GM21717 (cell line): ENCODE results near the gene STRA8.
A peak's percentile ranks its signal among the peaks of the same experiment; 100 is the strongest.

Source experiments
- ATAC-seq: cut with Tn5 transposase; IDR thresholded peaks from one replicate; pipeline ENCODE4 v1.9.1; 2021; ENCODE audit warnings: mild to moderate bottlenecking, moderate library complexity; ENCODE audit not compliant: unreplicated experiment

The STRA8 gene

DNA sequence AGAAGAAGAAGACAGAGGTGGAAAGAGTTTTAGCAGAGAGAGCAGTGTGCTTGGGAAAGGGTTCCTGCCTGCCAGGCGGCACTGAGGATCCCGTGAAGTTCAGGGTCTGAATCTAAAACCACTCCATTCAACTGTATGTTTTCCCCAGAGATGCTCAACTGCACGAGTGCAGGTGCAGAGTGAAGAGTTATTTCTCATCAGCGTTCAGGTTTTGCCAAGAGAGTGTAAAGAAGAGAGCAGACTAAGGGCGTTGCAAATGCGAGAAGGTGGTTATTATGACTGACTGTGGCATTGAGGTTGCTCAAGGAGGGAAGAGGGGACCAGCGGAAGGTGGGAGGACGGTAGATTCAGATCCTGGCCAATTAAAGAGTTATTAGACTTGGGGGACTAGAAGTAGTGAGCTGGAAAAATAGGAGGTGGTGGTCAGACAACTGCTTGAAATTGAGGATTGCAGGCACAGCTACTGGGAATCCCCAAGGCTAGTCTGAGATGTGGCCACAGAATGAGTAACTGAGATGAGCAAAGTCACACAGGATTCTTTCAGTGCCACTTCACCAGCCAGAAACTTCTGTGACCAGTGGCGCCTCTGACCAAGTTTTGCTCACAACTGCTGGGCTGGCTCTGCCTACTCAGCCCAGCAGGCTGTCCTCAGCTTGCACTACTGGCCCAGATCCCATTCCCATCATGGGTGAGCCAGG, 29.1 kb downstream of the STRA8 start:
- ATAC-seq, result no peak

DNA sequence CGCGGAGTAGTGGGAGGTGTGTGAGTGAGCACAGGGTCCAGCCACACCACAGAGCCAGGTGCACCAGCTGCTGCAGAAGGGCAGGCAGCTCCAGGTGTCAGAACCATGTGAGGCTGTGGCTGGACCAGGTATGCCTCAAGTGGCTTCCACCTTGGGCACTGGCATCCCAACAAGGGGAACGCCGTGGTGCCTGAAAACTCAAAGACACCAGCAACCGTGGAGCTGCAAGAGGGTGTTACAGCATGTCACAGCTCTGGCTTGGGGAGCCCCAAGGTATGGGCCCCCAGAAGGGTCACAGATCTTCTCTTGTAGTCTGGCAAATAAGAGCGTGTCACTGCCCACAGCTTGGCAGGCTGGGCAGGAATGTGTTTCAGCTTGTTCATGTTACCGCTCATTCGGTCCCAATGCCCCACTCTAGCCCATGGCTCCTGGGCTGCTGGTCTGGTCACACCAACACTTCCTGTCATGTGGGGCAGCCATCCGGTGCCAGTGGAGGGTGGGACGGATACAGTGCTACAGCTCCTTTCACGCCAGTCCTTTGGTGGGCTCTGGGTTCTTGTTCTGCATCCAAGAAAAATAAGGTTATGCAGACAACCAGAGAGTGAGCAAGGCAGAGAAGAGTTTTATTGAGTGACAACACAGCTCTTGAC, 29.8 kb downstream of the STRA8 start:
- ATAC-seq, result no peak

DNA sequence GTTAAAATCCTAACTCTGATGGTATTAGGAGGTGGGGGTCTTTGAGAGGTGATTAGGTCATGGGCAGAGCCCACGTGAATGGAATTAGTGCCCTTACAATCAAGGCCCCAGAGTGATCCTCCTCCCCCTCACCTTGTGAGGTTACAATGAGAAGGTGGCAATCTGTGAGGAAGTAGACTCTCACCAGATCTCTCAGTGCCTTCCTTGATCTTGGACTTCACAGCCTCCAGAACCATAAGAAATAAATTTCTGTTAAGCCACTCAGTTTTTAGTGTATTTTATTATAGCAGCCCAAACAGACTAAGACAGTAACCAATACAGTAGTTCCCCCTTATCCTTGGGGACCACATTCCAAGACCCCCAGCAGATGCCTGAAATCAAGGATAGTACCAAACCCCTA, 32.0 kb downstream of the STRA8 start:
- no peak for ATAC-seq

DNA sequence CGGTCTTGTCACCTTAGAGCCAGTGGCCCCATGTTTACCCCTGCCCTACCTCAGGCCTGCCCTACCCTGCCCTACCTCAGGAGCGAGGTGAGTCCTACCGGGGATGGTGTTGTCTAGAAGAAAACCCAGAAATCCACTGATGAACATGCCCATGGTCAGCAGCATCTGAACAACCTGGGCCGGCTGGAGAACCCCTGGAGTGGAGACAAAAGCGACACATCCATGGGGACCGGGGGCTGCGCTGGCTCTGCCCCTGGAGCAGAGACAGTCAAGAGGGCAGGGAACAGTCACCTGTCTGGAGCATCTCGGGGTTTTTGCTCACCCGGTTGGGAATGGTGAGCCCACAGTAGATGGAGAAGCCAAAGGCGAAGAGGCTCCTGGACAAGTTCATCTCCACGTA, 36.3 kb downstream of the STRA8 start:
- ATAC-seq, result no peak

DNA sequence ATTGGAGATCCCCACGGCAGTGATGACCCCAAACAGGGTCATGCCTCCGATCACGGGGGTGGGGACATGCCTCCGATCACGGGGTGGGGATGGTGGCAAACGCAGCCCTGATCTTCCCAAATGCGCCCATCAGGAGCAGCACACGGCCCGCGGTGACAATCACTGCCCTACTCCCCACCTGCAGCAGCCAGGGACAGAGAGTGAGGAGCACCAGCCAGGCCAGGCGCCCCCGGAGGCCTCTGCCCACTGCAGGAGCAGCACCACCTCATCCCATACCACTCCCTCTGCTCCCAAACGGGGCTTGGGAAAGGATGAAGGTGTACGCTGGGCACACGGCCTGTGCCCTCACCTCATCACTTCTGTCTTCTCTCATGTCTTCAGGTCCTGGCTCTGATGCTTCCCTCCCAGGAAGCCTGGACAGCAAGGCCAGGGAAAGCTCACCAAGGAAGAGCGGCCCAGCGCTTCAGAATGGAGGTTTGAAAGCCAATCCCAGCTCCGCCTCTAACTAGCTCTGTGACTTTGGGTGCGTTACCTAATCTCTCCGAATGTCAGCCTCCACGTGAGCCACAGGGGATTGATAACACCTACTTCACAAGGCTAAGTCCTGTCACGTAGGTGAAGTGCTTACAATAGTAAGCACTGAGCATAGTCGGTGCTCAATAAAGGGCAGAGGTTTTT, 37.1 kb downstream of the STRA8 start:
- no peak for ATAC-seq

GRCh38 chr7:135271255-135271615, 37.6 kb downstream of the STRA8 start:
- ATAC-seq, result no peak

GRCh38 chr7:135272303-135272702, 38.7 kb downstream of the STRA8 start:
- no peak for ATAC-seq

DNA sequence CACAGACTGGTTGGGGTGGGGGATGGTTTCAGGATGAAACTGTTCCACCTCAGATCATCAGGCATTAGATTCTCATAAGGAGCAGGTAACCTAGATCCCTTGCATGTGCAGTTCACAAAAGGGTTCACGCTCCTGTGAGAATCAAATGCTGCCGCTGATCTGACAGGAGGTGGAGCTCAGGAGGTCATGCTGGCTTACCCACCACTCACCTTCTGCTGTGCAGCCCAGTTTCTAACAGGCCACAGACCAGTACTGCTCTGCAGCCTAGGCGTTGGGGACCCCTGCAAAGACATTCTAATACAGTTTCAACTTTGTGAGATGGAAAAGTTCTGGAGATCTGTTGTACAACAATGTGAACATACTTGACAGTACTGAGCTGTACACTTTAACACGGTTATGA, 39.9 kb downstream of the STRA8 start:
- no peak for ATAC-seq

GRCh38 chr7:135274495-135275268, 41.0 kb downstream of the STRA8 start:
- peak; percentile 90 for ATAC-seq

DNA sequence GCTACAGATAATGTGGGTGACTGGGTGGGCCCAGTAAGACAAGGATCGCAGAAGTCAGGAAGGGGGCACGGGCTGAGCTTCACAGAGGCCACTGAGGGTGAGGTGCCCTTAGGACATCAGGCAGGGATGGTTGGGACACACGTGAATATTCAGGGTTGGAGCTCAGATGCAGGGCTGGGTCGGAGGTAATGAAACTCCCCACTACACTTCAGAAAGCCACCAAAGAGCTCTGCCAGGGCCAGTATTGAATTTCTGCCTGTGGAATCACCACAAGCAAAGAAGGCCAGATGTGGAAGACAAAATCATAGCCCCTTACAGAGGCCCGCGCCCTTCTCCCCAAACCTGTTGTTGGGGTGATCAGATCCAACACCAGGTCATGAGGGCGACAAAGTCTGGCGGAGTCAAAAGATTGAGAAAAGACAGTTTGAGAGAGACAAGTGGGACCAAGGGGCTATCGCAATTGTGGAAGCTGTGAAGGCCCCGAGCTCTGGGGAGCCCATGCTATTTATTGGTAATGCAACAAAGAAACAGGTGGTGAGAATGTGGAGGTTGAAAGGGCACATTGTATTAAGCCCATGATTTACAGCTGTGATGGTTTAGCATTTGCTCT, 42.4 kb downstream of the STRA8 start:
- no peak for ATAC-seq

- no peak for ATAC-seq
These were observed 43.5 kb downstream of the STRA8 start for GRCh38 chr7:135277161-135277560.

GRCh38 chr7:135281363-135281949, 47.8 kb downstream of the STRA8 start:
- ATAC-seq, result peak; percentile 95

GRCh38 chr7:135282561-135283254, 49.1 kb downstream of the STRA8 start:
- ATAC-seq, result no peak

GRCh38 chr7:135283959-135284638, 50.5 kb downstream of the STRA8 start:
- no peak for ATAC-seq

- no peak for ATAC-seq
These were observed 52.1 kb downstream of the STRA8 start for GRCh38 chr7:135285547-135286233.

- no peak for ATAC-seq
These were observed 53.2 kb downstream of the STRA8 start for GRCh38 chr7:135286876-135287275.

- no peak for ATAC-seq
These were observed 57.0 kb downstream of the STRA8 start for GRCh38 chr7:135290594-135290993.

- no peak for ATAC-seq
These were observed 58.2 kb downstream of the STRA8 start for GRCh38 chr7:135291809-135292253.

DNA sequence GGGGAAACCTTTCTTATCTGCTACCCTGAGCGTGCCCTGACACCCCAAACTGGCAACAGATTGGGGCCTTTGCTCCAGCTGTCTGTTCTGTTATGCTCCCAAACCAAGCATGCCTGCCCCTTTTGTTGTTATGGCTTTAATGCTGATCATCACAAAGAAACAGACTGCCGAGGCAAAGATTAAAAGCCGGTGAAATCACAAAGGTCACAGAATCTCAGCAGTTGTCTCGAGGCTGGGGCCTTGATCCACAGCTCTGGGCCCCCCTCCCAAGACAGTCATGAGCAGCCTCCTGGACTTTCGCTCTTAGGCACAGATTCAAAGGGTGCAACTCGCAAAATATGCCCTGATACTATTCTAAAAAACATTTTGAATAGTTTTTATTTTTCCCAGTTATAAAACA, 65.6 kb downstream of the STRA8 start:
- no peak for ATAC-seq
